Neuronal stem cell (in vitro differentiated cells): ENCODE results near the gene CLEC4G.
"Not testable (repeated sequence)": the region's sequence is repeated elsewhere in the genome, so short reads cannot be mapped to it uniquely, and the experiment has no call there.

Experiments used
- DNase-seq: peaks from one replicate; pipeline ENCODE4 v3.0.0-alpha.2; 2013; ENCODE audit warnings: low spot score
- H2AFZ ChIP-seq: one replicate; pipeline ENCODE4 v1.6.1; 2013; ENCODE audit warnings: mild to moderate bottlenecking, low read length, inconsistent platforms
- H2AK5ac ChIP-seq: 2 replicates; pipeline ENCODE4 v1.6.1; 2013; ENCODE audit warnings: low read depth, mild to moderate bottlenecking, inconsistent platforms, low read length, moderate library complexity, mixed read lengths
- H2BK120ac ChIP-seq: 2 replicates; pipeline ENCODE4 v1.6.1; 2013; ENCODE audit warnings: low read depth, mild to moderate bottlenecking, inconsistent platforms, low read length, moderate library complexity, mixed read lengths
- H2BK12ac ChIP-seq: one replicate; pipeline ENCODE4 v1.6.1; 2013; ENCODE audit warnings: low read length, inconsistent platforms
- H2BK15ac ChIP-seq: 2 replicates; pipeline ENCODE4 v1.6.1; 2013; ENCODE audit warnings: mild to moderate bottlenecking, low read length, inconsistent platforms, mixed read lengths
- H2BK5ac ChIP-seq: one replicate; pipeline ENCODE4 v1.6.1; 2013; ENCODE audit warnings: inconsistent platforms, mild to moderate bottlenecking, low read length, moderate library complexity
- H3K14ac ChIP-seq: one replicate; pipeline ENCODE4 v1.6.1; 2013; ENCODE audit warnings: low read length, inconsistent platforms
- H3K18ac ChIP-seq: 2 replicates; pipeline ENCODE4 v1.6.1; 2013; ENCODE audit warnings: low read length, inconsistent platforms
- H3K23ac ChIP-seq: 2 replicates; pipeline ENCODE4 v1.6.1; 2013; ENCODE audit warnings: low read depth, mild to moderate bottlenecking, mixed read lengths, low read length, inconsistent platforms; ENCODE audit not compliant: poor library complexity
- H3K27ac ChIP-seq: replicated peaks from 3 replicates; pipeline ENCODE4 v1.5.1; 2013; ENCODE audit warnings: low read length, inconsistent platforms
- H3K27me3 ChIP-seq, 3 experiments: 2 replicates each; pipeline ENCODE4 v1.6.1; 2013; ENCODE audit warnings: low read length in 3 of 3, mild to moderate bottlenecking in 2 of 3, inconsistent platforms in 1 of 3, low read depth in 1 of 3, mixed read lengths in 1 of 3, moderate library complexity in 1 of 3; ENCODE audit not compliant: control insufficient read depth in 3 of 3, insufficient read depth in 3 of 3
- H3K36me3 ChIP-seq, 2 donors: replicated peaks in 1 of 2; 2 replicates each; pipeline ENCODE4 v1.6.1; 2013; ENCODE audit warnings: low read length in 2 of 2; ENCODE audit not compliant: control insufficient read depth in 2 of 2, insufficient read depth in 2 of 2
- H3K4ac ChIP-seq: 2 replicates; pipeline ENCODE4 v1.6.1; 2013; ENCODE audit warnings: inconsistent platforms, mild to moderate bottlenecking, low read length, moderate library complexity
- H3K4me1 ChIP-seq, 2 donors: 1 replicate in 1 of 2; 2 replicates in 1 of 2; pipeline ENCODE4 v1.6.1; 2013; ENCODE audit warnings: low read length in 2 of 2, low read depth in 1 of 2; ENCODE audit not compliant: control insufficient read depth in 2 of 2, insufficient read depth in 1 of 2
- H3K4me2 ChIP-seq: one replicate; pipeline ENCODE4 v1.6.1; 2013; ENCODE audit warnings: mild to moderate bottlenecking, low read length, inconsistent platforms; ENCODE audit not compliant: insufficient read depth, poor library complexity, severe bottlenecking
- H3K4me3 ChIP-seq, 2 donors: 2 replicates each; pipeline ENCODE4 v1.5.1; 2013; ENCODE audit warnings: low read length in 2 of 2, mild to moderate bottlenecking in 2 of 2, inconsistent platforms in 1 of 2, moderate library complexity in 1 of 2
- H3K79me1 ChIP-seq: one replicate; pipeline ENCODE4 v1.6.1; 2013; ENCODE audit warnings: low read depth, mild to moderate bottlenecking, inconsistent platforms, low read length, moderate library complexity
- H3K9ac ChIP-seq: one replicate; pipeline ENCODE4 v1.6.1; 2013; ENCODE audit warnings: mild to moderate bottlenecking, low read depth, low read length, inconsistent platforms; ENCODE audit not compliant: poor library complexity
- H3K9me3 ChIP-seq, 2 donors: replicated peaks in 1 of 2; 2 replicates each; pipeline versions ENCODE3 to v1.6.1; 2013; ENCODE audit warnings: low read length in 2 of 2, mild to moderate bottlenecking in 2 of 2, inconsistent platforms in 1 of 2, low read depth in 1 of 2, mixed read lengths in 1 of 2, moderate library complexity in 1 of 2; ENCODE audit not compliant: control insufficient read depth in 2 of 2, insufficient read depth in 1 of 2
- H4K8ac ChIP-seq: one replicate; pipeline ENCODE4 v1.6.1; 2013; ENCODE audit warnings: low read depth, mild to moderate bottlenecking, inconsistent platforms, low read length, moderate library complexity
- H4K91ac ChIP-seq: one replicate; pipeline ENCODE4 v1.6.1; 2013; ENCODE audit warnings: low read length, low read depth, mild to moderate bottlenecking, inconsistent platforms; ENCODE audit not compliant: poor library complexity
- WGBS, 2 donors: extraction: QIAGEN DNeasy Blood & Tissue Kit; methylation state at CpG; one replicate each; pipeline ENCODE4 v1.1.7; 2013; ENCODE audit warnings: missing lambda C conversion rate in 2 of 2, mixed read lengths in 1 of 2; ENCODE audit not compliant: insufficient read length in 2 of 2, insufficient replicate concordance in 1 of 2; ENCODE audit errors: extremely low coverage in 2 of 2; 5-methylcytosine and 5-hydroxymethylcytosine counted together

Gene CLEC4G

GRCh38 chr19:7769171-7769570, 37.3 kb upstream of the CLEC4G start:
- no peaks in the 10 kb centered on the region for H3K9me3 ChIP-seq
- no peak overlapping the region for H3K4ac ChIP-seq
- no peak overlapping the region for H3K4me2 ChIP-seq
- no peak overlapping the region for H3K18ac ChIP-seq
- no peaks in the 10 kb centered on the region for H3K79me1 ChIP-seq
- H3K23ac ChIP-seq: no peak overlapping the region
- H2BK12ac ChIP-seq: no peak overlapping the region
- H3K36me3 ChIP-seq: no peaks in the 10 kb centered on the region
- no peak overlapping the region for H2BK5ac ChIP-seq
- no peak overlapping the region for H3K14ac ChIP-seq
- DNase-seq: no peak
- no peaks in the 10 kb centered on the region for H3K4me1 ChIP-seq
- peaks cover 0 to 3% (median 0%) of the 10 kb centered on the region in 3 experiments for H3K27me3 ChIP-seq
- H4K91ac ChIP-seq: no peak overlapping the region
- no peak overlapping the region for H2BK120ac ChIP-seq
- H2AK5ac ChIP-seq: no peak overlapping the region
- H3K4me3 ChIP-seq: no peak overlapping the region
- WGBS, 2 donors: no CpG with 5 or more reads among the region's 2 CpGs
- H3K9ac ChIP-seq: no peak overlapping the region
- no peak overlapping the region for H2AFZ ChIP-seq
- no peak overlapping the region for H3K27ac ChIP-seq
- H2BK15ac ChIP-seq: no peak overlapping the region
- H4K8ac ChIP-seq: no peak overlapping the region

- no peak overlapping the region for H3K23ac ChIP-seq
- no CpG with 5 or more reads among the region's 4 CpGs for WGBS, 2 donors
These were observed 35.6 kb upstream of the CLEC4G start for GRCh38 chr19:7767487-7767886.

GRCh38 chr19:7766535-7766934, 34.6 kb upstream of the CLEC4G start:
- WGBS, 2 donors: no CpG with 5 or more reads among the region's 11 CpGs
- Histone ChIP-seq H2BK120ac (no peak overlapping the region), H3K36me3 (no peaks in the 10 kb centered on the region), H3K4me3 (no peak overlapping the region), H2BK15ac (no peak overlapping the region), H3K23ac (no peak overlapping the region), H3K4me2 (no peak overlapping the region), H2BK5ac (no peak overlapping the region), H3K9me3 (no peaks in the 10 kb centered on the region), H3K79me1 (no peaks in the 10 kb centered on the region), H2AFZ (no peak overlapping the region), H4K91ac (no peak overlapping the region), H2AK5ac (no peak overlapping the region), H3K14ac (no peak overlapping the region), H4K8ac (no peak overlapping the region), H3K27me3 (no peaks in the 10 kb centered on the region), H3K4ac (no peak overlapping the region), H3K27ac (no peak overlapping the region), H2BK12ac (no peak overlapping the region), H3K18ac (no peak overlapping the region), H3K4me1 (no peaks in the 10 kb centered on the region), H3K9ac (no peak overlapping the region)
- no peak for DNase-seq

More at GRCh38 chr19:7767487-7767886, 35.6 kb upstream of the CLEC4G start:
- no peaks in the 10 kb centered on the region for H3K4me1 ChIP-seq
- H2AK5ac ChIP-seq: no peak overlapping the region
- H4K91ac ChIP-seq: no peak overlapping the region
- H2BK120ac ChIP-seq: no peak overlapping the region
- H3K4me3 ChIP-seq: no peak overlapping the region
- H3K4ac ChIP-seq: no peak overlapping the region
- H2BK15ac ChIP-seq: no peak overlapping the region
- no peak overlapping the region for H3K18ac ChIP-seq
- H3K14ac ChIP-seq: no peak overlapping the region
- DNase-seq: no peak
- H4K8ac ChIP-seq: no peak overlapping the region
- no peak overlapping the region for H2AFZ ChIP-seq
- H3K27me3 ChIP-seq: peaks cover 0 to 3% (median 0%) of the 10 kb centered on the region in 3 experiments
- H2BK5ac ChIP-seq: no peak overlapping the region
- H3K79me1 ChIP-seq: no peaks in the 10 kb centered on the region
- H3K9me3 ChIP-seq: no peaks in the 10 kb centered on the region
- no peak overlapping the region for H3K9ac ChIP-seq
- H2BK12ac ChIP-seq: no peak overlapping the region
- no peak overlapping the region for H3K4me2 ChIP-seq
- no peak overlapping the region for H3K27ac ChIP-seq
- H3K36me3 ChIP-seq: no peaks in the 10 kb centered on the region

- not testable (repeated sequence) for H3K4ac ChIP-seq, H3K4me1 ChIP-seq, H4K8ac ChIP-seq, H3K27ac ChIP-seq, H3K18ac ChIP-seq, H2BK12ac ChIP-seq, H3K9me3 ChIP-seq, H4K91ac ChIP-seq, H3K36me3 ChIP-seq, H3K4me3 ChIP-seq, DNase-seq, H3K4me2 ChIP-seq, H3K14ac ChIP-seq, H2AFZ ChIP-seq, H2BK5ac ChIP-seq, H3K79me1 ChIP-seq, H2BK120ac ChIP-seq, H2BK15ac ChIP-seq, H3K9ac ChIP-seq, H3K27me3 ChIP-seq
- Histone ChIP-seq H3K23ac (peak overlapping the region; percentile 8), H2AK5ac (peak overlapping the region; percentile 43)
- no CpG with 5 or more reads among the region's 2 CpGs for WGBS, 2 donors
These were observed 33.1 kb upstream of the CLEC4G start for GRCh38 chr19:7765043-7765442.
